ENCODE results near the gene ZNF488.
A peak's percentile ranks its signal among the peaks of the same experiment; 100 is the strongest.

ZNF488 gene

DNA sequence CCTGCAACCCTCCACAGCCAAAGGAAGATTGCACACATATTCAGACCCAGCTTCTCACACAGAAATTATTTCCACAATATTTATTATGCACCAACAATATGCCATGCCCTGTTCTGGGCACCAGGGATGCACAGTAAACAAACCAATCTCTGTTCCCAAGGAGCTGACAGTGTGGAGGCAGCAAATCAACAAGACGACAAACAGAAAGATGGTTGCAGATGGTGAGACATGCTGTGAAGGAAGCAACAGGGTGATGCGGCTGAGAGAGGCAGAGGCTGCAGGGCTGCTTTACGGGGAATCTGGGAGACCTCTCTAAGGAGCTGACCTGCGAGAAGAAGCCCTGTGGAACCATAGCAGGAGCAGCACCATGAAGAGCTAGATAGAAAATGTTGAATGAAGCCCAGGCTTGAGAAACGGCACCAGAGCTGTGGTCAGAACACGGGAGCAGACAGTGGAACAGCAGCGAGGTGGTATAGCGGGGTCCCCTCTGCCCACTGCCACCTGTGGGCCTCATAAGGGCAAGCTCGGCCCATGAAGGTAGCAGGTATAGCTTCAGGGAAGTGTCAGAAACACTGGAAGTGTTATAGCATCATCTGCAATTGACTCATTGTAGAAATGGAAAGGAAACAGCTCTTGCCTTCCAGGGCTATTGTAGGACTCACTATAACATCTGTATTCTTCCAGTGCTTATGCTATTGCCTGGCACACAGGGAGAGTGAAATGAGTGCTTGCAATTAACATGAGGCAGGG is 18.5 kb downstream of the ZNF488 start:
- no peak for DNase-seq

DNA sequence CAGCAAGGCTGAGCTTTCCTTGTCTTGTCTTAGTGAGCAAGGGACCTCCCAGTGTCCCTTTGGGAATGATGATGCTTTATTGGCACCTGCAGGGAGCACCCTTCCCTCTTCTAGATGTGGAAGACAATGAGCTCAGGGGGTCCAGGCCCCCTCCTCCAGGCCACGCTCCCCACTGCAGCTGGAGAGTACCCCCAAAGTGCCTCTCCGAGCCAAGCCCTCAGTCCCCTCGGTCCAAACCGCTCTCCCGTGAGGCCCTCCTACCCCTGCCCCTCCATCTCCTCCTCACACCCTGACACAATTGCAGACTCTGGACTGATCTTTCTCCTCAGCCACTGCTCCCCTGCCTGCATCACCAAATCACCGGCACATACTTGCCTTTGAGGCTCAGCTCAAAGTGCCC is 19.2 kb downstream of the ZNF488 start:
- DNase-seq = no peak

DNA sequence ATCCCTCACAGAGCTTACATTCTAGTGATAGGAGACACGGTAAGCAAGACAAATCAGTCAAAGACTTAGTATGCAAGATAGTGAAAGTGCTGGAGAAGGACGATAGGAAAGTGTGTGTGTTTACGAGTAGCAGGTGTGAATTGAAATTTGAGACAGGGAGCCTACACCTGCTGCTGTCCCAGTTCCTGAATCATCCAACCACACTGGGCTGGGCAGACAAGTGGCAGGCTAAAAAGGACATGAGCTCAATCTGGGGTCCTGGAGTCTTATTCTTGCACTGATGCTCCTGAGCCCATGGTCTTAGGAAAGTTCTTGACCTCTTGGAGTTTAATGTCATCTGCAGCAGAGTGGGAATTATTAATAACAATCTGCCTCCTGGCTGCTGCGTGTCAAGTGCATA is 19.7 kb downstream of the ZNF488 start:
- DNase-seq = no peak

DNA sequence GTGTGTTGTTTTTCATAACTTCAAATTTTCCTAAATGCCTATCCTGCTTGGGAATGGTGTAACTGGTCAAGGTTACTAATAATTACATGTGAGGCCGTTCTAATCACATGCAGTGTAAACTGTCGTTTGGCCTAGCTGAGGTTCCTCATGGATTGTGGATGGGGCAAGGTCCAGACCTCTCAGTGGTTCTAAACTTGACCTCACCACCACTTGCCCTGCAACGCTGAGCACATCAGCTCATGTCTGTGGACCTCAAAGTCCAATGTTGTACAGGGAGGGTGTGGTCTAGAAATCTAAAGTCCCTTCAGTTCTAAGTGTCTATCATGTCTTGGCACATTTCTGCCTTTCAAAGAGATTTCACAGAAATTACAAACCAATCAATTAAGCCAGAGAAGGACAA is 20.3 kb downstream of the ZNF488 start:
- no peak for DNase-seq

DNA sequence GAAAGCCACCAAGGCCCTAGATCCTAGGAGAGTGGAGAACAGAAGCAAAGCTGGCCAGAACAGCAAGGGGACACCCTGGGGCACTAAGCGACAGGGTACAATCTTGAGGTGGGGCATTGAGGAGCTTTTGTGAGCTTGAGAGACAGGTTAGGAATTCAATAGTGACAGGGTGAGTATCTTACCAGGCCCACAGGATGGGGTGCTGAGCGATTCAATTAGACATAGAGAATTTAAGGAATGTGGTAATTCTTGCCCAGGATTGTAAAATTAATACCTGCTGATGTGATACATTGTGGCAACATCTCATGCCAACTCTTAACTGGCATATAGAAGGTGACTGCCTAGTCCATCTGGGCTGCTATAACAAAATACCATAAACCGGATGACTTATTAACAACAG is 21.9 kb downstream of the ZNF488 start:
- DNase-seq = no peak

DNA sequence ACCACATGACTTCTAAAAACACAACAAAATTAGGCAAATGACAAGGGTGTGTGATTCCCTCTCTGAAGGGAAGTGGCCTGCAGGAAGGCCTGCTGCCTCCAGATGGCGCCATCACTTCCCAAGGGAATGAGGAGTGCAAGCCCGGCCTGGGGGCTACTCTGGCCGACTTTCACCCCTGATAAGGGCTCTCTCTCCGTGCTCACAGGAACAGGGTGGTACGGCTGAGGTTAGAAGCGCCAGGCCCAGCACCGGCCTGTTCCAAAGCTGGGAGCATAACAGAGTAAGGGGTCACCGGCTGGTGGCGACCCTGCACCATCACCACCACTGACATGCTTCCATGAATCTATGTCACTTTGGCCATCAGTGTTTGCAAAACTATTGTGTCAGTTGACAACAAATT is 22.8 kb downstream of the ZNF488 start:
- peak; percentile 57 to 74 (median 66) for DNase-seq

DNA sequence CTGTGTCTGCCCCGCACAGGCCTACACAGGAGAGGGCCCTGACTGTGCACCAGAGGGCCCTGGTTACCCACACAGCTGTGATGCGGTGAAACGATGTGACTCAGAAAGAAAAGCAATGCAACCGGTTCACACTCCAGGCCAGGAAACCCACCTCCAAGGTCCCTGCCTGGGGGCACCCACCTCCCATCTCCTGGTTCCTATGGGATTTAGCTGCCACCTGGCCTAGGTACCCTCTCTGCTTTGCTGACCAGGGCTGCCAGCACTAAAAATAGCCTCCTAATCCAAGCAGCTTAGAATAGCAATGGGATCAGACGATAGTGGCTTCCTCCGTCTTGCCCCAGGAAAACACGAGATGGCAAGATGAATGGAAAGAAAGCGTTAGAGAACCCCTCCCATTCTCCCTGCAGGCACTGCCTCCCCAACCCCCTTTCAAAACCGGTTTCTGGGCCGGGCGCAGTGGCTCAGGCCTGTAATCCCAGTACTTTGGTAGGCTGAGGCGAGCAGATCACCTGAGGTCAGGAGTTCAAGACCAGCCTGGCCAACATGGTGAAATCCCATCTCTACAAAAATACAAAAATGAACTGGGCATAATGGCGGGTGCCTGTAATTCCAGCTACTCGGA is 23.6 kb downstream of the ZNF488 start:
- DNase-seq = no peak

DNA sequence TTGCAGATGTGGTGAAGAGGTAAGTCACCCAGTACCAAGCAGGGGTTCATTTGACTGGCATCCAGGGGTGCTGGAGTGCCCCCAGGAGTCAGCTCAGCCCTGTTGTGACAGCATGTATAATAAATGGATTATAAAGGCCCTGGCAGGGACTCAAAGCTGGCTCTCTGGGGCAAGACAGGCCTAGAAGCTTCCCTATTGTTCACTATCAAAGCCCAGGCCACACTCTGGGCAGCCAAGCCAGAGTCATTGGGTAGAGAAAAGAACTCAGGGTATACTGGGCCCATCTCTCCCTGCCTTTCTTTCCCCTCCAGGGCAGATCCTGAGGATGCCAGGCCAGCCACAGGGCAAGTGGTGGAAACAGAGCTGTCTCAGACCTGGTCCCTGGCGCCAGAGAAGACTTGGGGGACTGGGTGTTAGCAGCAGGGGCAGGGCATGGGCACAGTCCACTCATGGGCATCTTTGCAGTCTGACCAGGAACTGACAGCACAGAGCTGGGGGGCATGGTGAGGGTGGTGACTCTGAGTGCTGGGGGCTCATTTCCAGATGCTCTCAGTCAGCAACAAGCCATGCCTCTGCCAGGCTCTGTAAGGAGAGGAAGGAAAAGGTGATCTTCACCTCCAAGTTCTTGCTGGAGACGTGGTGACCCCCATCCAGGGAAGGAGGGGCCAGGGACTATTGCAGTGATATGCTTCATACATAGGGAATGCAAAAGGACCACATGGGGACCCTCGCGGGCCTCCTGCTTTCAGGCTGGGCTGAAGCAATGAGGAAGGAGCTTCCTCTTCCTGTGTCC is 24.3 kb downstream of the ZNF488 start:
- DNase-seq = no peak

DNA sequence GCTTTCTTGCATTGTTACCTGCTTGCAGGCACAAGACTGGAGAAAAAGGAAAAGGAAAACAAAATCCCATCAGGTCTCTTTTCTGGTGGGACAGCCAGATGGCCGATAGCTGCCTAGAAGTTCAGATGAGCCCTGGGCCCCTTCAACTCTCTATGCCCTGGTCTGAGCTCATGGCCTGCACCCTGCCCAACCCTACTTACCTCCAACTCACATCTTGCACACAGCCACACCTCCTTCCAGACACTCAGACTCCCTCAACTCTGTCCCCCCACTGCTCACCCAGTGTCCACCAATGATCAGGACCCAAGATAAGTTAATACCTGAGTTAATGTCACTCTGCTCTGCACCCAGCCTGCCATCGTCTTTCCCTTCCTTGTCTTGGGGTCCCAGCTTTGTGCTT is 25.0 kb downstream of the ZNF488 start:
- DNase-seq = no peak

DNA sequence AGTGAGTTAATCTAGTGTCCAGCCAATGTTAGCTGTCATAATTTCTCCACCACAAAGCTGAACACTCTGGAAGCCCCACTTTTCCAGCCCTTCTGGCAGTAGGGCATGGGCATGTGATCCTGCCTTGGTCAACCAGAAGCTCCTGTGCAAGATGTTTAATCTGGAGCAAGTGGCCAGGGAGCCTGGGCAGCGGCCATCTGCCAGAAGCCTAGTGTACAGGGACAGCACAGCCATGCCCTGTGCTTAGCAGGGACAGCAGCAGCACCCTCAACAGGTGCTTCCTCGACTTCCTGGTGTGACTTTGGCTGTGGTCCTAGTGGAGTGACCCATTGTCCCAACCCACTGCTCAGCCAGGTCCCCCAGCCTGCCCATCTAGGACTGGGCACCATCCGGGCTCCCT is 25.6 kb downstream of the ZNF488 start:
- no peak for DNase-seq

DNA sequence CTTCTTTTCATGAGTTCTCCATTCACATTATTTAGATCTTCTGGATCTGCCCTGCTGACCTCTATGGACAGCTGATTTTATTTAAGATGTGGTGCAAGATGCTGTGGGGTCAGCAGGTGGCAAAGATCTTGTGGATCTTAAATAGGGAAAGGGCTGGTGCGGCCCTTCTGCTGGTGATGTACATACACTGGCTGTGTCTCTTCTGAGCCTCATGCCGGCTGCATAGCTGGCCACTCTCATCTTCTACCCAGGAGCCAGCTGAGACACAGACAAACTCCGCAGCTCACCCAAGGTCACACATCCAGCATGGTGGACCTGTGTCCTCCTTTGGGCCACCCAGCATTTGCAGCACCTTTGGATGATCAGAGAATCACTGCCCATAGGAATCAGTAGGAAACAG is 26.2 kb downstream of the ZNF488 start:
- DNase-seq = no peak

DNA sequence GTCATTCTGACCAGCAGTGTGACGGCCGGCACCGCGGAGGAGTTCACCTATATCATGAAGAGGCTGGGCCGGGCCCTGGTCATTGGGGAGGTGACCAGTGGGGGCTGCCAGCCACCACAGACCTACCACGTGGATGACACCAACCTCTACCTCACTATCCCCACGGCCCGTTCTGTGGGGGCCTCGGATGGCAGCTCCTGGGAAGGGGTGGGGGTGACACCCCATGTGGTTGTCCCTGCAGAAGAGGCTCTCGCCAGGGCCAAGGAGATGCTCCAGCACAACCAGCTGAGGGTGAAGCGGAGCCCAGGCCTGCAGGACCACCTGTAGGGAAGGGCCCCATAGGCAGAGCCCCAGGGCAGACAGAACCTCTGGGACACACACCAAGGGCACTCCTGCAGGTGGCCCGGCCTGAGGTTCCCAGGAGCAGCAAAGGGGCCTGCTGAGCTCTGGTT is 26.9 kb downstream of the ZNF488 start:
- DNase-seq = no peak

DNA sequence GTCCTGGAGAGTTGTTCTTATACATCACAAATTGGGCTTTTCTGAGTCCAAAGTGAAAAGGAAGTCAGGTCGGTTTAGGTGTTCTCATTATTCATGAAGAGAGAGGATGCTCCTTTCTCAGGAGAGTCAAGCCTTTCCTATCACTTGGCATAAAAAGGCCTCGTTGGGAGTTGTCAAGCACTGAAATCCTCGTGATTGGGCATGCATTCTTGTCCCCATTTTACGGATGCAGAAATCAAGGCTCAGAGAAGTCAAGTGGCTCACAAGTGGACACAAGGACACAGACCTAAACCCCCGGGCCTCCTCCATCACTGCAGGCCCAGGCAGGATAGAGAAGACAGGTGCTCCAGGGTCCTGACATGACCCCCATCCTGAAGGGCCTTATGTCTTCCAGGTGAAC is 27.4 kb downstream of the ZNF488 start:
- no peak for DNase-seq

DNA sequence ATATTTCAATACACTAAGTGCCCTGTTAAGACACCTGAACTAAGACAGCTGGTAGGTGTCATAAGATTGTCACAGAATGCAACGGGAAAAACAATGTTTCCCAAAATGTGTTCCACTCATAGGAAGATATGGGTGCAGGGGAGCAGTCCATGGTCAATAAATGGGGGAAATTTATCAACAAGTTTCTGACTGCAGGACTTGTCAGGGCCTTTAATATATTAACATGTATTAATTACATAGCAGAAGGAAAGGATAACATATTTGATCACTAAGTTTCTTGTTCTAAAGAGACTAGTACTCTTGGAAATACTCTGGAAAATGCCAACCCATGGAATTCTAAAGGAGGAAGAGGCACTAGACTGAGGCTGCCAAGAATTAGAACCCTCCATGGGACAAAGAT is 29.2 kb downstream of the ZNF488 start:
- no peak for DNase-seq

DNA sequence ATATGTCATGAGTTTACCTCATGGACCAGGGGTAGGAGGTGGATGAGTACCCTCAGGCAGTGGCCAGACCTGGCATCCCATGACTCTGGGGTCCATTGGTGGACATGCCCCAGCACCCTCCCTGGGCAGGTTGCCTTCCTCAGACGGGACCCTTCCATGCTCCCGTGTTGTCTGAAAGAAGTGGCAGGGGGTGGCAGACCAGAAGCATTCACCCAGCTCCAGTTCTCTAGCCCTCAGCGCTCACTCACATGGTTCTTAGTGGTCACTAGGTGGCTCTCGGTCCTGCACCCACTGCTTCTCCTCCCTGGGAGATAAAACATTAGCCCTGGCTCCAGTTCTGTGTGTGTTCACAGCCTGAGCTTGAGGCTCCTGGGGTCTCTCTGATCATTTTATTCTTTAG is 29.9 kb downstream of the ZNF488 start:
- DNase-seq = no peak

DNA sequence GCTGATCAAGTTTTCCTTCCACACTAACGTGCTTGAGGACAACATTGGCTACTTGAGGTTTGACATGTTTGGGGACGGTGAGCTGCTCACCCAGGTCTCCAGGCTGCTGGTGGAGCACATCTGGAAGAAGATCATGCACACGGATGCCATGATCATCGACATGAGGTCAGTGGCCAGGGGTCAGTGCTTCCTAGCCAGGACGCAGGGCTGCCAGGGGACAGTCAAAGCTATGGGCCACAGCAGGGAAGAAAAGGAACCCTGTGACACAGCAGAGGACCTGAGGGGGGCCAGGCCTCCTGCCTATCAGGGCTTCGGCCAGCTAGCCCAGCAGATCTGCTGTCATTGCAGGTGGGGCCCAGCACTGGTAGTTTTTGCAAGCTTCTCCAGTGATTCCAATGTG is 30.7 kb downstream of the ZNF488 start:
- no peak for DNase-seq

DNA sequence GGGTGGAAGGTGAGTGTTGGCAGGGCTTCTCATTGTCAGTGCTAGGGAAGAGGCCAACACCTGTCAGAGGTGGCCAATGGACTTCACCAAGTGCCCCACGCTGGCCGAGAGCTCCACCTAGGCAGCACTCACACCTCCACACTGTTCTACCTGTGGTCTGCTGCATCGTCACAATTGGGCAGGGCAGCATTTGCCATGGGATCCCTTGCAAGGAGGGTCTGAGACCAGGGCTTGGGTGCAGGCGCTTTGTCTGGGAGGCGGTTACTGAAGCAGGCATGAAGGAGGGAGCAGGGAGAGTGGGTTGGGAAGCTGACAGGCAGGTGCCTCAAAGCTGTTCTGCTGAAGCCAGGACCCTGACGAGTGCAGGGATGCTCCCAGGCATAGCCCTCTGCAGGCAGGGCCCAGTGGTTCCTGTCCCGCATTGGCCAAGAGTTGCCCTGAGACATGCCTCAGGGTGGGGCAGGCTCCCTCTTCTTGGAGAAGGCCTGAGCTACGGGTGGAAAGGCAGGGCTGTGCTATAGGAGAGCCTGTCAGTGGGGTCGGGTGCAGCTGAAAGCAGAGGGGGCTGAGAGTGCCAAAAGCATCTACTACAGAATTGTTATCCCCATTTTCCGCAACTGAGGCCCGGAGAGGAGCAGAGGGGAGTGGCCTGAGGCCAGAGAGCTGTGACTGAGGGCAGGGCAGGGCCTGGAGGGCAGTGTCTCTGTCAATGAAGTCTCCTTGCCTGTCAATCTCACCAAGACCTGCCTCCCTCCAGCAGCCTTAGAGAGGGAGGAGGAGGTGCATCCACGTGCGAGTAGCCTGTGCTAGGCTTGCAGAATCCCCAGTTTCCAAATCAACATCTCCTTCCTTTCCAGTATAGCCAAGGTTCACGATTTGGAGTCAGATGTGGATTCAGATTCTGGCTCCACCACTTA is 31.9 kb downstream of the ZNF488 start:
- DNase-seq = no peak

DNA sequence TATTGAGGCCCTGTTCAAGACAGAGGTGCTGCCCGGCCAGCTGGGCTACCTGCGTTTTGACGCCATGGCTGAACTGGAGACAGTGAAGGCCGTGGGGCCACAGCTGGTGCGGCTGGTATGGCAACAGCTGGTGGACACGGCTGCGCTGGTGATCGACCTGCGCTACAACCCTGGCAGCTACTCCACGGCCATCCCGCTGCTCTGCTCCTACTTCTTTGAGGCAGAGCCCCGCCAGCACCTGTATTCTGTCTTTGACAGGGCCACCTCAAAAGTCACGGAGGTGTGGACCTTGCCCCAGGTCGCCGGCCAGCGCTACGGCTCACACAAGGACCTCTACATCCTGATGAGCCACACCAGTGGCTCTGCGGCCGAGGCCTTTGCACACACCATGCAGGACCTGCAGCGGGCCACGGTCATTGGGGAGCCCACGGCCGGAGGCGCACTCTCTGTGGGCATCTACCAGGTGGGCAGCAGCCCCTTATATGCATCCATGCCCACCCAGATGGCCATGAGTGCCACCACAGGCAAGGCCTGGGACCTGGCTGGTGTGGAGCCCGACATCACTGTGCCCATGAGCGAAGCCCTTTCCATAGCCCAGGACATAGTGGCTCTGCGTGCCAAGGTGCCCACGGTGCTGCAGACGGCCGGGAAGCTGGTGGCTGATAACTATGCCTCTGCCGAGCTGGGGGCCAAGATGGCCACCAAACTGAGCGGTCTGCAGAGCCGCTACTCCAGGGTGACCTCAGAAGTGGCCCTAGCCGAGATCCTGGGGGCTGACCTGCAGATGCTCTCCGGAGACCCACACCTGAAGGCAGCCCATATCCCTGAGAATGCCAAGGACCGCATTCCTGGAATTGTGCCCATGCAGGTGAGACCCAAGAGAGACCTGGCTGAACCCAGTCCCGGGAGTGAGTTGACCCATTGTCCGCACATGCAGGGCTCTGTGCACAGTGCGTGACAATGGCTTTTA is 33.1 kb downstream of the ZNF488 start:
- DNase-seq = no peak

DNA sequence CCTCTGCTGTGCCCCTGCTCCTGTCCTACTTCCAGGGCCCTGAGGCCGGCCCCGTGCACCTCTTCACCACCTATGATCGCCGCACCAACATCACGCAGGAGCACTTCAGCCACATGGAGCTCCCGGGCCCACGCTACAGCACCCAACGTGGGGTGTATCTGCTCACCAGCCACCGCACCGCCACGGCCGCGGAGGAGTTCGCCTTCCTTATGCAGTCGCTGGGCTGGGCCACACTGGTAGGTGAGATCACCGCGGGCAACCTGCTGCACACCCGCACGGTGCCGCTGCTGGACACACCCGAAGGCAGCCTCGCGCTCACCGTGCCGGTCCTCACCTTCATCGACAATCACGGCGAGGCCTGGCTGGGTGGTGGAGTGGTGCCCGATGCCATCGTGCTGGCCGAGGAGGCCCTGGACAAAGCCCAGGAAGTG is 34.1 kb downstream of the ZNF488 start:
- no peak for DNase-seq

DNA sequence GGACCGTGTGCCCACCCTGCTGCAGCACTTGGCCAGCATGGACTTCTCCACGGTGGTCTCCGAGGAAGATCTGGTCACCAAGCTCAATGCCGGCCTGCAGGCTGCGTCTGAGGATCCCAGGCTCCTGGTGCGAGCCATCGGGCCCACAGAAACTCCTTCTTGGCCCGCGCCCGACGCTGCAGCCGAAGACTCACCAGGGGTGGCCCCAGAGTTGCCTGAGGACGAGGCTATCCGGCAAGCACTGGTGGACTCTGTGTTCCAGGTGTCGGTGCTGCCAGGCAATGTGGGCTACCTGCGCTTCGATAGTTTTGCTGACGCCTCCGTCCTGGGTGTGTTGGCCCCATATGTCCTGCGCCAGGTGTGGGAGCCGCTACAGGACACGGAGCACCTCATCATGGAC is 34.6 kb downstream of the ZNF488 start:
- DNase-seq = no peak

DNA sequence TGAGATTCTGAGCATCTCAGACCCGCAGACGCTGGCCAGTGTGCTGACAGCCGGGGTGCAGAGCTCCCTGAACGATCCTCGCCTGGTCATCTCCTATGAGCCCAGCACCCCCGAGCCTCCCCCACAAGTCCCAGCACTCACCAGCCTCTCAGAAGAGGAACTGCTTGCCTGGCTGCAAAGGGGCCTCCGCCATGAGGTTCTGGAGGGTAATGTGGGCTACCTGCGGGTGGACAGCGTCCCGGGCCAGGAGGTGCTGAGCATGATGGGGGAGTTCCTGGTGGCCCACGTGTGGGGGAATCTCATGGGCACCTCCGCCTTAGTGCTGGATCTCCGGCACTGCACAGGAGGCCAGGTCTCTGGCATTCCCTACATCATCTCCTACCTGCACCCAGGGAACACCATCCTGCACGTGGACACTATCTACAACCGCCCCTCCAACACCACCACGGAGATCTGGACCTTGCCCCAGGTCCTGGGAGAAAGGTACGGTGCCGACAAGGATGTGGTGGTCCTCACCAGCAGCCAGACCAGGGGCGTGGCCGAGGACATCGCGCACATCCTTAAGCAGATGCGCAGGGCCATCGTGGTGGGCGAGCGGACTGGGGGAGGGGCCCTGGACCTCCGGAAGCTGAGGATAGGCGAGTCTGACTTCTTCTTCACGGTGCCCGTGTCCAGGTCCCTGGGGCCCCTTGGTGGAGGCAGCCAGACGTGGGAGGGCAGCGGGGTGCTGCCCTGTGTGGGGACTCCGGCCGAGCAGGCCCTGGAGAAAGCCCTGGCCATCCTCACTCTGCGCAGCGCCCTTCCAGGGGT is 35.2 kb downstream of the ZNF488 start:
- DNase-seq = no peak

All from suppressor macrophage treated with lipopolysaccharide for 1 hour (primary cell).